ENCODE results near the gene CASP9.

The CASP9 gene

GRCh38 chr1:15510611-15511405, 13.2 kb downstream of the CASP9 start:
- H3K4me3 ChIP-seq = no peak overlapping the region
- DNase-seq (ENCODE audit: low spot score) = no peak
- no peak for TF ChIP-seq CTCF (IDR thresholded peaks at IDR 0.05)
- H3K27ac ChIP-seq = no peak overlapping the region

DNA sequence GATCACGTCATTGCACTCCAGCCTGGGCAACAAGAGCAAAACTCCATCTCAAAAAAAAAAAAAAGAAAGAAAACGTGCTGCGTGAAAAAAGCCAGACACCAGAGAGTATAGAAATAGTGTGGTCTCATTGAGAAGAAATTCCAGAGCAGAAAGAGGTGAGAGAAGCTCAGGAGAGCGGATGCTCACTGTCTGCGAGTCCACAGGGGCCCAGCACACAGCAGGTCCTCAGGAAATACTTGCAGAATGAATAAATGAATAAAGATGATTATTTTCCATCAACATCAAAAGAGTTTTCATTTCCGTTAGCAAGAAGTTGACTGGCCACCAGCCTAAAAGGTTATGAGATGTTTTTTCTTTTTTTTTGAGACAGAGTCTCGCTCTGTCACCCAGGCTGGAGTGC, 14.4 kb downstream of the CASP9 start:
- Histone ChIP-seq H3K4me3 (no peak overlapping the region), H3K27ac (no peak overlapping the region)
- DNase-seq (ENCODE audit: low spot score) = no peak
- TF ChIP-seq CTCF (IDR thresholded peaks at IDR 0.05) = no peak

DNA sequence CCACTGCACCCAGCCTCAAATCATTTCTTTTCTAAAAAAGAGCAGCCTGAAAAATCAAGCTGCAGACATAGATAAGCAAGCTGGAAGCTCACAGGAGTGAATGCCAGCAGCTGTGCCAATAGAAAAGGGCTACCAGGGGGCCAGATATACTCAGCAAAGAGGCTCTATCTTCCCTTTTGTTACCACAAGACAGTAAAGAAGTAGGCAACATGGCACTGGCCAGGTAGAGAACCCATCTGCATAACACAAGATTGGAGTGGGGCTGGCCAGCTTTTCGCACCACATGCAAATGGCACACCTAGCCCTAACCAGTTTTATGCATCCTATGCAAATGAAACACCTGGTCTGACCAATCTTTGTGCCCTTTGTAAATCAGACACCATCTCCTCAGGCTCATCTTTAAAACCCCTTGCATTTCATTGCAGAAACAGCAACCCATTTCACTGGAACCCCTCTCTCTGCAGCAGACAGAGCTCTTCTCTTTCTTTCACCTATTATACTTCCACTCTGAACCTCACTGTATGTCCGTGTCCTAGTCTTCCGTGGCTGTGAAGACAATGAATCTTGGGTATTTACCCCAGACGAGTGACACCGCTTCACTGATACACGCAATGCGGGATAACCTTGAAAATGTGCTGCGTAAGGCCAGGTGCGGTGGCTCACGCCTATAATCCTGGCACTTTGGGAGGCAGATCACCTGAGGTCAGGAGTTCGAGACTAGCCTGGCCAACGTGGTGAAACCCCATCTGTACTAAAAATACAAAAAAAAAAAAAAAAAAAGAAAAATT, 15.1 kb downstream of the CASP9 start:
- Histone ChIP-seq H3K27ac (no peak overlapping the region), H3K4me3 (no peak overlapping the region)
- TF ChIP-seq CTCF (IDR thresholded peaks at IDR 0.05) = no peak
- DNase-seq (ENCODE audit: low spot score) = peak; percentile 46

DNA sequence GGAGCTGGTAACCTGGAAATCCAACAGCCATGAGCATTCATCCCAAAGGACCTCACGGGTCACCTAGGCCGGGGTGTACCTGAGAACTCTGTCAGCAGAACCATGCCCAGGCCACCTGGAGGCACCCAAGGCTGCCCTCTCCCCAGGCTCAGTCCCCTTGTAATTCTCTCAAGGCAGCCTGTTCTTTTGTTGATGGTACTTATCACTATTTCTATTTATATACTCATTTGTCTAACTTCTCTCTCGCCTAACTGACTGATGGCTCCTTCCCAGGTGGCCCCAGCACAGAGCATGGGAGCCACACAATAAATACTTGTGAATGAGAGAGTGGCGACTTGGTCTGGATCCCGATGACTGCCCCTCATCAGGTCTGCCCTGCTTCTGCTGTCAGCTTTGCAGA, 16.7 kb downstream of the CASP9 start:
- no peak for DNase-seq (ENCODE audit: low spot score)
- TF ChIP-seq CTCF (IDR thresholded peaks at IDR 0.05) = no peak
- Histone ChIP-seq H3K27ac (no peak overlapping the region), H3K4me3 (no peak overlapping the region)

DNA sequence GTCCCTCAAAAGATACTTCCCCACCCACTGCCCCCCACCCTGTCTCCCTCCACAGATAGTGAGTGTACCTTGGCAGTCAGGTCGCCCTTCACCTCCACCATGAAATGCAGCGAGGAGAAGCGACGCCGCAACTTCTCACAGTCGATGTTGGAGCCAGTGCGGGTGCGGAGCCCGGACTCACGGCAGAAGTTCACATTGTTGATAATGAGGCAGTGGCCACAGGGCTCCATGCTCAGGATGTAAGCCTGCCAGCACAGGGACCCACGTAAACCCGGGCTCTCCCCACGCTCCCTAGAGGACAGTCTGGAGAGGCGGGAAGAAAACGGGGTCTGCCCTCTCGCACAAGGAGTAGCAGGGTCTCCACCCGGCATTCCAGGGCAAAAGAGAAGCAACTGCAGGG, 17.2 kb downstream of the CASP9 start:
- DNase-seq (ENCODE audit: low spot score) = no peak
- TF ChIP-seq CTCF (IDR thresholded peaks at IDR 0.05) = no peak
- no peak overlapping the region for H3K4me3 ChIP-seq
- H3K27ac ChIP-seq = no peak overlapping the region

- H3K27ac ChIP-seq = no peak overlapping the region
- TF ChIP-seq CTCF (IDR thresholded peaks at IDR 0.05) = no peak
- DNase-seq (ENCODE audit: low spot score) = no peak
- no peak overlapping the region for H3K4me3 ChIP-seq
Measured at GRCh38 chr1:15504436-15504835, 19.6 kb downstream of the CASP9 start.
